Caco-2 (cell line): Measurements from ENCODE around the gene CEP95. TPM values are rescaled to one million over a fixed set of nuclear protein-coding genes. Genes with fewer than 3 reads are reported as not detected.
A peak's percentile ranks its signal among the peaks of the same experiment; 100 is the strongest.

Source experiments
- BruUV-seq: library from RNA; stranded (reverse); fragments of 400-500 nt; replicated peaks from 2 replicates; lab custom pipeline; 2021; lab: Mats Ljungman, UMichigan
- CTCF ChIA-PET: fragments of 300-600 bp; sonication (Branson Sonifier 250); formaldehyde crosslinking; loops from one replicate; lab custom pipeline; 2022; ENCODE audit warnings: antibody characterized with exemption; lab: Charles Lee
- POLR2A ChIA-PET: fragments of 300-600 bp; sonication (Branson Sonifier 250); formaldehyde crosslinking; loops from one replicate; lab custom pipeline; 2022; ENCODE audit warnings: antibody characterized with exemption; lab: Charles Lee
- DNase-seq, 2 experiments: peaks; one replicate each; pipeline versions ENCODE4 v3.0.0 to v3.0.0-alpha.2; 2020 to 2022
- H3K27me3 ChIP-seq: replicated peaks from 2 replicates; pipeline ENCODE4 v1.6.0; 2011; ENCODE audit warnings: low read length; ENCODE audit not compliant: control insufficient read depth, insufficient read depth
- H3K36me3 ChIP-seq: 2 replicates; pipeline ENCODE4 v1.5.1; 2011; ENCODE audit warnings: low read length; ENCODE audit not compliant: control insufficient read depth, insufficient read depth
- H3K4me1 ChIP-seq: fragments of 250-450 bp; sonication (Bioruptor Pico); 2 replicates; pipeline ENCODE4 v1.5.1; 2020; ENCODE audit warnings: mild to moderate bottlenecking
- H3K4me3 ChIP-seq: 2 replicates; pipeline ENCODE4 v1.5.1; 2011; ENCODE audit warnings: low read depth, mild to moderate bottlenecking, control low read depth, low read length
- H3K9me3 ChIP-seq: fragments of 250-450 bp; sonication (Bioruptor Pico); 2 replicates; pipeline ENCODE4 v1.5.1; 2020; ENCODE audit warnings: mild to moderate bottlenecking, moderate library complexity
- H3K27ac Mint-ChIP-seq: one replicate; pipeline ENCODE4 v1.8.0; 2022; ENCODE audit warnings: mixed read lengths; ENCODE audit not compliant: unreplicated experiment
- H3K27me3 Mint-ChIP-seq: one replicate; pipeline ENCODE4 v1.8.0; 2022; ENCODE audit warnings: mixed read lengths; ENCODE audit not compliant: insufficient read depth, unreplicated experiment
- H3K36me3 Mint-ChIP-seq: one replicate; pipeline ENCODE4 v1.8.0; 2022; ENCODE audit warnings: mild to moderate bottlenecking, mixed read lengths; ENCODE audit not compliant: insufficient read depth, unreplicated experiment
- H3K4me1 Mint-ChIP-seq: one replicate; pipeline ENCODE4 v1.8.0; 2022; ENCODE audit warnings: low read depth, mixed read lengths; ENCODE audit not compliant: unreplicated experiment
- H3K4me3 Mint-ChIP-seq: one replicate; pipeline ENCODE4 v1.8.0; 2022; ENCODE audit warnings: mild to moderate bottlenecking, moderate library complexity, mixed read lengths; ENCODE audit not compliant: unreplicated experiment
- H3K9me3 Mint-ChIP-seq: one replicate; pipeline ENCODE4 v1.8.0; 2022; ENCODE audit warnings: mixed read lengths; ENCODE audit not compliant: unreplicated experiment
- CTCF ChIP-seq, 2 experiments: fragments of 200-600 bp in 1 of 2; IDR thresholded peaks; 1 replicate in 1 of 2; 2 replicates in 1 of 2; pipeline versions ENCODE4 v1.5.1 to v1.8.0; 2011 to 2022; ENCODE audit warnings: antibody characterized with exemption in 1 of 2, control low read depth in 1 of 2, inconsistent platforms in 1 of 2, low read depth in 1 of 2, low read length in 1 of 2, mild to moderate bottlenecking in 1 of 2, moderate library complexity in 1 of 2; ENCODE audit not compliant: insufficient read depth in 1 of 2, severe bottlenecking in 1 of 2, unreplicated experiment in 1 of 2
- intact Hi-C: fragments of 100-400 bp; cut with micrococcal nuclease; formaldehyde crosslinking; loops from one replicate; pipeline ENCODE4 v1.10.0; 2022; ENCODE audit not compliant: unreplicated experiment
- total RNA-seq: library from RNA; stranded (reverse); gene quantifications from 2 replicates; pipeline ENCODE4 v1.2.3, GENCODE V29; 2022

Gene CEP95
- total RNA-seq, 1 experiment from 2014 or later, result 63.6 TPM

DNA sequence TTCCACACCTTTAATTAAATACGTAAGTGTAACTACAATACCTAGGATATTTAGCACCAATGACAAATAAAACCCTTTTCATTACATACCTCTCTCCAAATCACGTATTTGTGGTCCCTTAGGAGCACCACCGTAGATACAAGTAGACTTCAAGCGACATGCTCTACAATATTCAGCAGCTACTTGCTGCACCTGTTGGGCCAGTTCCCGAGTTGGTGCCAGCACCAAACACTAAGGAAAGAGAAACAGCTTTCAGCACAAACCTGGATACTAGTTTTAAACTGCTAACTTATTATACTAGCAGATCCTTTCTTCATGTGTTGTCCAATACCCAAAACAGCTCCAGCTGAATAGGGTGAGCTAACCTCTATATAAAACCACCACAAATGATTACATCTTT, 3.4 kb upstream of the CEP95 start:
- no TSS peak for BruUV-seq

GRCh38 chr17:64503821-64504768, 2.7 kb upstream of the CEP95 start:
- CTCF ChIA-PET, result no interaction called here
- H3K9me3 ChIP-seq, result no peaks in the 10 kb centered on the region
- H3K4me1 ChIP-seq, result peaks cover 26% of the 10 kb centered on the region
- Mint-ChIP-seq H3K36me3 (peaks cover 87% of the 10 kb centered on the region), H3K4me1 (peaks cover 50% of the 10 kb centered on the region), H3K4me3 (peak overlapping the region; percentile 97), H3K27me3 (no peaks in the 10 kb centered on the region), H3K27ac (peak overlapping the region; percentile 100), H3K9me3 (no peaks in the 10 kb centered on the region)
- no peak for DNase-seq
- intact Hi-C loops, result no loop called here
- peak overlapping the region; percentile 45 for H3K4me3 ChIP-seq
- no TSS peak for BruUV-seq
- no peak for TF ChIP-seq CTCF (IDR thresholded peaks at IDR 0.05; ENCODE audit: insufficient read depth in 1 of 2, low read depth in 1 of 2, low read length in 1 of 2, severe bottlenecking in 1 of 2, unreplicated experiment in 1 of 2)
- peaks cover 9% of the 10 kb centered on the region for H3K36me3 ChIP-seq
- H3K27me3 ChIP-seq, result no peaks in the 10 kb centered on the region
- POLR2A ChIA-PET, result interaction anchor here (3.3 kb wide), 1 partner anchor 7 kb away, joined by 79 read pairs; the partner anchor contains the start of gene POLG2

More for the DNA sequence above, 3.4 kb upstream of the CEP95 start:
- CTCF ChIA-PET, result no interaction called here
- Mint-ChIP-seq H3K9me3 (no peaks in the 10 kb centered on the region), H3K27me3 (no peaks in the 10 kb centered on the region), H3K4me1 (peaks cover 56% of the 10 kb centered on the region), H3K36me3 (peaks cover 95% of the 10 kb centered on the region), H3K4me3 (peak overlapping the region; percentile 34), H3K27ac (peak overlapping the region; percentile 48)
- DNase-seq, result no peak
- Histone ChIP-seq H3K27me3 (no peaks in the 10 kb centered on the region), H3K4me3 (no peak overlapping the region), H3K36me3 (peaks cover 7% of the 10 kb centered on the region), H3K4me1 (peaks cover 34% of the 10 kb centered on the region), H3K9me3 (no peaks in the 10 kb centered on the region)
- no peak for TF ChIP-seq CTCF (IDR thresholded peaks at IDR 0.05; ENCODE audit: insufficient read depth in 1 of 2, low read depth in 1 of 2, low read length in 1 of 2, severe bottlenecking in 1 of 2, unreplicated experiment in 1 of 2)
- intact Hi-C loops, result no loop called here
- POLR2A ChIA-PET, result no interaction called here

DNA sequence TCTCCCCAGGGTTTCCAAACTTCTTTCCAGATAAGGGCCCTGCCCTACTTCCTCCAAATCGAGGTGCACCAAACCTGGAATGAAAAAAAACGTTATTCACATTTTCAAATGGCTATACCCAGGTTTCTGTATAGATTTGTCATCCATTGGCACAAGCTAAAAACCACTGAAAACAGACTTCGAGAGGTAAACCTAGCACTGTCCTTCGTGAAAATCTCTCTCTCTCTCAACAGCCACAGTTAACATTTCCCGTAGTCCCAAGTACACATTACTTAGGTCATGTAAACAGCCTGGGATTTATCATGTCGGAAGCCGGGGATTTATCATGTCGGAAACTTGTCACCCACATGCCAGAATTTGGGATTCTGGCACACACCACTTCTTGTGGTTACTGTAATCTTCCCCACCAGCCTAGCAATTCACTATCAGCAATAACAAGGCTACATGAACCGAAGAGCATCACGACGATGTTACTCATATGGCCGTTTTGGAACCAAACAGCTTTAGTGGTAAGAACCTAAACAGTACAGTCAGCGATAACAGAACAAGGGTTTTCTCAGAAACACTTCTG, 1.9 kb upstream of the CEP95 start:
- H3K4me1 ChIP-seq, result peaks cover 21% of the 10 kb centered on the region
- Mint-ChIP-seq H3K4me3 (peak overlapping the region; percentile 97), H3K27me3 (no peaks in the 10 kb centered on the region), H3K9me3 (no peaks in the 10 kb centered on the region), H3K27ac (peak overlapping the region; percentile 100), H3K36me3 (peaks cover 85% of the 10 kb centered on the region), H3K4me1 (peaks cover 49% of the 10 kb centered on the region)
- no peaks in the 10 kb centered on the region for H3K9me3 ChIP-seq
- no TSS peak for BruUV-seq
- peaks cover 9% of the 10 kb centered on the region for H3K36me3 ChIP-seq
- H3K4me3 ChIP-seq, result peak overlapping the region; percentile 45
- no peaks in the 10 kb centered on the region for H3K27me3 ChIP-seq
- intact Hi-C loops, result loop anchor here (5.0 kb wide), 1 partner anchor 157 kb away; the partner anchor contains the start of gene SMURF2
- no peak for TF ChIP-seq CTCF (IDR thresholded peaks at IDR 0.05; ENCODE audit: insufficient read depth in 1 of 2, low read depth in 1 of 2, low read length in 1 of 2, severe bottlenecking in 1 of 2, unreplicated experiment in 1 of 2)
- peak in 1 of 2 experiments; percentile 14 for DNase-seq
- CTCF ChIA-PET, result interaction anchor here (0.6 to 1.0 kb wide), 2 partner anchors 145 to 590 kb away, joined by 3 read pairs; no protein-coding TSS in a partner anchor
- POLR2A ChIA-PET, result interaction anchor here (0.6 to 3.3 kb wide), 5 partner anchors 8 to 552 kb away, joined by 3 to 79 read pairs (median 5); partner anchors contain the start of gene POLG2
